CD4-positive, alpha-beta memory T cell (primary cell): ENCODE data around the gene NPTN. TPM values are rescaled to one million over a fixed set of nuclear protein-coding genes. Genes with fewer than 3 reads are reported as not detected.

ENCODE experiments used
- CTCF ChIA-PET: fragments of 350-600 bp; sonication (Branson Sonifier 250); formaldehyde crosslinking; loops from one replicate; lab custom pipeline; 2021; ENCODE audit warnings: inconsistent platforms; ENCODE audit not compliant: partially characterized antibody; lab: Charles Lee
- POLR2A ChIA-PET: fragments of 350-600 bp; sonication (Branson Sonifier 250); formaldehyde crosslinking; loops from one replicate; lab custom pipeline; 2021; ENCODE audit not compliant: partially characterized antibody; lab: Charles Lee
- DNase-seq, 5 donors: peaks; one replicate each; pipeline versions ENCODE4 v3.0.0 to v3.0.0-alpha.2; 2020 to 2022; ENCODE audit warnings: mixed read lengths in 1 of 5
- H3K27ac ChIP-seq: one replicate; pipeline ENCODE4 v1.7.0; 2013; ENCODE audit warnings: low read depth, low read length
- H3K27me3 ChIP-seq: 2 replicates; pipeline ENCODE4 v1.7.0; 2013; ENCODE audit warnings: mild to moderate bottlenecking, low read length, moderate library complexity; ENCODE audit not compliant: insufficient read depth
- H3K36me3 ChIP-seq: 2 replicates; pipeline ENCODE4 v1.7.0; 2013; ENCODE audit warnings: mild to moderate bottlenecking, low read length, moderate library complexity; ENCODE audit not compliant: insufficient read depth
- H3K4me1 ChIP-seq: 2 replicates; pipeline ENCODE4 v1.7.0; 2013; ENCODE audit warnings: mild to moderate bottlenecking, low read length, moderate library complexity; ENCODE audit not compliant: insufficient read depth
- H3K4me3 ChIP-seq, 2 donors: one replicate each; pipeline ENCODE4 v1.7.0; 2013; ENCODE audit warnings: low read length in 2 of 2, mild to moderate bottlenecking in 1 of 2
- H3K9me3 ChIP-seq, 2 donors: one replicate each; pipeline ENCODE4 v1.7.0; 2013; ENCODE audit warnings: low read length in 2 of 2, control low read depth in 1 of 2; ENCODE audit not compliant: control insufficient read depth in 1 of 2
- H3K27ac Mint-ChIP-seq, 7 donors: one replicate each; pipeline ENCODE4 v1.8.0; 2020 to 2021; ENCODE audit warnings: mixed read lengths in 7 of 7, mild to moderate bottlenecking in 6 of 7, inconsistent platforms in 3 of 7, moderate library complexity in 3 of 7
- H3K27me3 Mint-ChIP-seq, 2 donors: one replicate each; pipeline ENCODE4 v1.8.0; 2020 to 2021; ENCODE audit warnings: mixed read lengths in 2 of 2
- H3K36me3 Mint-ChIP-seq, 2 donors: one replicate each; pipeline ENCODE4 v1.8.0; 2020 to 2021; ENCODE audit warnings: mixed read lengths in 2 of 2, inconsistent platforms in 1 of 2, mild to moderate bottlenecking in 1 of 2
- H3K4me1 Mint-ChIP-seq, 4 donors: one replicate each; pipeline ENCODE4 v1.8.0; 2020 to 2021; ENCODE audit warnings: mixed read lengths in 4 of 4, mild to moderate bottlenecking in 1 of 4
- H3K4me3 Mint-ChIP-seq, 8 donors: one replicate each; pipeline ENCODE4 v1.8.0; 2020 to 2021; ENCODE audit warnings: mixed read lengths in 8 of 8, mild to moderate bottlenecking in 7 of 8, moderate library complexity in 6 of 8, inconsistent platforms in 3 of 8
- H3K9me3 Mint-ChIP-seq, 8 donors: one replicate each; pipeline ENCODE4 v1.8.0; 2020 to 2021; ENCODE audit warnings: mixed read lengths in 8 of 8, mild to moderate bottlenecking in 5 of 8, inconsistent platforms in 3 of 8, moderate library complexity in 1 of 8
- intact Hi-C: fragments of 100-400 bp; cut with micrococcal nuclease; formaldehyde crosslinking; loops from one replicate; pipeline ENCODE4 v1.15.1; 2023
- polyA plus RNA-seq, 2 donors: library from polyadenylated mRNA; unstranded; fragments of 300-500 nt; fragmentation: Illumina TruSeq; gene quantifications; one replicate each; pipeline ENCODE4 v1.2.3, GENCODE V29; 2021
- total RNA-seq, 2 experiments: library from RNA; stranded (reverse); gene quantifications; one replicate each; pipeline ENCODE4 v1.2.3, GENCODE V29; 2021

Gene NPTN
- total and polyA plus RNA-seq, 4 experiments from 2014 or later, result 33.5 to 39.8 (median 36.5) TPM

- Histone ChIP-seq H3K27ac (no peak overlapping the region), H3K9me3 (no peaks in the 10 kb centered on the region), H3K36me3 (no peaks in the 10 kb centered on the region), H3K4me1 (peaks cover 17% of the 10 kb centered on the region), H3K27me3 (no peaks in the 10 kb centered on the region), H3K4me3 (no peak overlapping the region)
- no peaks in the 10 kb centered on the region for H3K27me3 Mint-ChIP-seq
- peaks cover 30 to 58% (median 51%) of the 10 kb centered on the region in 4 donors for H3K4me1 Mint-ChIP-seq
- peaks cover 13 to 15% of the 10 kb centered on the region in 2 donors for H3K36me3 Mint-ChIP-seq
- no peak for DNase-seq
- intact Hi-C loops, result no loop called here
- CTCF ChIA-PET, result interaction anchor here (1.0 to 3.6 kb wide), 2 partner anchors 11 to 28 kb away, joined by 3 to 28 read pairs; no protein-coding TSS in a partner anchor
- peaks cover 0 to 1% (median 0%) of the 10 kb centered on the region in 8 donors for H3K9me3 Mint-ChIP-seq
- H3K4me3 Mint-ChIP-seq, result no peak overlapping the region
- POLR2A ChIA-PET, result no interaction called here
- H3K27ac Mint-ChIP-seq, result peak overlapping the region in 2 of 7 donors; percentile 0 to 13
Measured at GRCh38 chr15:73608941-73609340, 24.2 kb downstream of the NPTN start.

GRCh38 chr15:73608475-73608874, 24.7 kb downstream of the NPTN start:
- DNase-seq, result no peak
- intact Hi-C loops, result no loop called here
- H3K4me3 Mint-ChIP-seq, result no peak overlapping the region
- Histone ChIP-seq H3K27ac (no peak overlapping the region), H3K4me3 (no peak overlapping the region), H3K4me1 (peaks cover 22% of the 10 kb centered on the region), H3K27me3 (no peaks in the 10 kb centered on the region), H3K36me3 (no peaks in the 10 kb centered on the region), H3K9me3 (no peaks in the 10 kb centered on the region)
- peaks cover 0 to 1% (median 0%) of the 10 kb centered on the region in 8 donors for H3K9me3 Mint-ChIP-seq
- POLR2A ChIA-PET, result no interaction called here
- no peaks in the 10 kb centered on the region for H3K27me3 Mint-ChIP-seq
- CTCF ChIA-PET, result interaction anchor here (1.0 to 3.6 kb wide), 3 partner anchors 9 to 28 kb away, joined by 3 to 28 read pairs (median 4); no protein-coding TSS in a partner anchor
- peaks cover 34 to 58% (median 54%) of the 10 kb centered on the region in 4 donors for H3K4me1 Mint-ChIP-seq
- peaks cover 15% of the 10 kb centered on the region in 2 donors for H3K36me3 Mint-ChIP-seq
- peak overlapping the region in 2 of 7 donors; percentile 0 to 13 for H3K27ac Mint-ChIP-seq

GRCh38 chr15:73607843-73608242, 25.3 kb downstream of the NPTN start:
- Mint-ChIP-seq H3K4me1 (peaks cover 34 to 57% (median 53%) of the 10 kb centered on the region in 4 donors), H3K27me3 (no peaks in the 10 kb centered on the region), H3K36me3 (peaks cover 15% of the 10 kb centered on the region in 2 donors), H3K4me3 (no peak overlapping the region), H3K27ac (no peak overlapping the region), H3K9me3 (peaks cover 0 to 1% (median 0%) of the 10 kb centered on the region in 8 donors)
- H3K4me1 ChIP-seq, result peaks cover 28% of the 10 kb centered on the region
- intact Hi-C loops, result no loop called here
- H3K36me3 ChIP-seq, result no peaks in the 10 kb centered on the region
- H3K27me3 ChIP-seq, result no peaks in the 10 kb centered on the region
- POLR2A ChIA-PET, result no interaction called here
- no peak for DNase-seq
- H3K27ac ChIP-seq, result no peak overlapping the region
- no peak overlapping the region for H3K4me3 ChIP-seq
- no peaks in the 10 kb centered on the region for H3K9me3 ChIP-seq
- CTCF ChIA-PET, result interaction anchor here (1.0 to 3.6 kb wide), 3 partner anchors 10 to 29 kb away, joined by 3 to 28 read pairs (median 4); no protein-coding TSS in a partner anchor

- Histone ChIP-seq H3K9me3 (no peaks in the 10 kb centered on the region), H3K36me3 (no peaks in the 10 kb centered on the region), H3K4me3 (no peak overlapping the region), H3K27me3 (no peaks in the 10 kb centered on the region), H3K27ac (no peak overlapping the region), H3K4me1 (peaks cover 32% of the 10 kb centered on the region)
- Mint-ChIP-seq H3K4me3 (no peak overlapping the region), H3K36me3 (peaks cover 15% of the 10 kb centered on the region in 2 donors), H3K4me1 (peaks cover 32 to 57% (median 50%) of the 10 kb centered on the region in 4 donors), H3K27ac (peak overlapping the region in 2 of 7 donors; percentile 17 to 55), H3K27me3 (no peaks in the 10 kb centered on the region), H3K9me3 (peaks cover 0 to 1% (median 0%) of the 10 kb centered on the region in 8 donors)
- POLR2A ChIA-PET, result interaction anchor here (1.6 kb wide), 1 partner anchor 9 kb away, joined by 4 read pairs; no protein-coding TSS in a partner anchor
- DNase-seq, result no peak
- CTCF ChIA-PET, result interaction anchor here (1.4 to 3.6 kb wide), 2 partner anchors 10 to 29 kb away, joined by 4 to 28 read pairs; no protein-coding TSS in a partner anchor
- intact Hi-C loops, result no loop called here
Measured at GRCh38 chr15:73607405-73607804, 25.8 kb downstream of the NPTN start.

GRCh38 chr15:73605759-73606436, 27.3 kb downstream of the NPTN start:
- ChIA-PET CTCF (interaction anchor here (0.8 to 3.6 kb wide), 5 partner anchors 10 to 71 kb away, joined by 3 to 28 read pairs (median 4); no protein-coding TSS in a partner anchor), POLR2A (interaction anchor here (1.6 kb wide), 1 partner anchor 8 kb away, joined by 4 read pairs; no protein-coding TSS in a partner anchor)
- Histone ChIP-seq H3K36me3 (no peaks in the 10 kb centered on the region), H3K4me3 (no peak overlapping the region), H3K27ac (no peak overlapping the region), H3K9me3 (no peaks in the 10 kb centered on the region), H3K27me3 (no peaks in the 10 kb centered on the region), H3K4me1 (peaks cover 41% of the 10 kb centered on the region)
- no peak overlapping the region for H3K27ac Mint-ChIP-seq
- H3K4me1 Mint-ChIP-seq, result peaks cover 27 to 52% (median 41%) of the 10 kb centered on the region in 4 donors
- no peak for DNase-seq
- no peaks in the 10 kb centered on the region for H3K9me3 Mint-ChIP-seq
- intact Hi-C loops, result no loop called here
- no peaks in the 10 kb centered on the region for H3K27me3 Mint-ChIP-seq
- no peak overlapping the region for H3K4me3 Mint-ChIP-seq
- peaks cover 15% of the 10 kb centered on the region in 2 donors for H3K36me3 Mint-ChIP-seq

- Mint-ChIP-seq H3K27me3 (no peaks in the 10 kb centered on the region), H3K36me3 (peaks cover 15% of the 10 kb centered on the region in 2 donors), H3K4me1 (peaks cover 29 to 47% (median 37%) of the 10 kb centered on the region in 4 donors), H3K9me3 (no peaks in the 10 kb centered on the region), H3K27ac (no peak overlapping the region), H3K4me3 (no peak overlapping the region)
- H3K27ac ChIP-seq, result no peak overlapping the region
- H3K4me1 ChIP-seq, result peaks cover 41% of the 10 kb centered on the region
- no peaks in the 10 kb centered on the region for H3K36me3 ChIP-seq
- intact Hi-C loops, result no loop called here
- no peaks in the 10 kb centered on the region for H3K27me3 ChIP-seq
- H3K9me3 ChIP-seq, result no peaks in the 10 kb centered on the region
- DNase-seq, result no peak
- ChIA-PET POLR2A (interaction anchor here (0.7 kb wide), 1 partner anchor 38 kb away, joined by 3 read pairs; no protein-coding TSS in a partner anchor), CTCF (interaction anchor here (0.7 to 1.3 kb wide), 2 partner anchors 15 to 32 kb away, joined by 3 read pairs; no protein-coding TSS in a partner anchor)
- no peak overlapping the region for H3K4me3 ChIP-seq
Measured at GRCh38 chr15:73604477-73604876, 28.7 kb downstream of the NPTN start.

- Mint-ChIP-seq H3K36me3 (peaks cover 9 to 10% of the 10 kb centered on the region in 2 donors), H3K27me3 (no peaks in the 10 kb centered on the region), H3K27ac (peak overlapping the region in 1 of 7 donors; percentile 44), H3K4me3 (peak overlapping the region in 1 of 8 donors; percentile 53), H3K4me1 (peaks cover 25 to 49% (median 35%) of the 10 kb centered on the region in 4 donors), H3K9me3 (no peaks in the 10 kb centered on the region)
- no peak for DNase-seq
- CTCF ChIA-PET, result interaction anchor here (1.9 kb wide), 1 partner anchor 33 kb away, joined by 15 read pairs; no protein-coding TSS in a partner anchor
- POLR2A ChIA-PET, result no interaction called here
- intact Hi-C loops, result no loop called here
- no peaks in the 10 kb centered on the region for H3K36me3 ChIP-seq
- no peak overlapping the region for H3K27ac ChIP-seq
- H3K27me3 ChIP-seq, result no peaks in the 10 kb centered on the region
- no peaks in the 10 kb centered on the region for H3K9me3 ChIP-seq
- no peak overlapping the region for H3K4me3 ChIP-seq
- peaks cover 34% of the 10 kb centered on the region for H3K4me1 ChIP-seq
Measured at GRCh38 chr15:73602992-73603391, 30.2 kb downstream of the NPTN start.
